Epithelial cell of esophagus (primary cell): ENCODE measurements around the gene PDLIM4.

Source experiments
- DNase-seq: peaks from one replicate; pipeline ENCODE4 v3.0.0; 2010; ENCODE audit warnings: low read depth
- H3K4me3 ChIP-seq: 2 replicates; pipeline ENCODE4 v1.5.1; 2011; ENCODE audit warnings: mild to moderate bottlenecking, low read length, control low read depth
- CTCF ChIP-seq: IDR thresholded peaks from 2 replicates; pipeline ENCODE4 v1.5.1; 2011; ENCODE audit warnings: low read depth, mild to moderate bottlenecking, low read length, control low read depth, inconsistent platforms; ENCODE audit not compliant: insufficient read depth; ENCODE audit errors: missing control alignments

Gene PDLIM4

DNA sequence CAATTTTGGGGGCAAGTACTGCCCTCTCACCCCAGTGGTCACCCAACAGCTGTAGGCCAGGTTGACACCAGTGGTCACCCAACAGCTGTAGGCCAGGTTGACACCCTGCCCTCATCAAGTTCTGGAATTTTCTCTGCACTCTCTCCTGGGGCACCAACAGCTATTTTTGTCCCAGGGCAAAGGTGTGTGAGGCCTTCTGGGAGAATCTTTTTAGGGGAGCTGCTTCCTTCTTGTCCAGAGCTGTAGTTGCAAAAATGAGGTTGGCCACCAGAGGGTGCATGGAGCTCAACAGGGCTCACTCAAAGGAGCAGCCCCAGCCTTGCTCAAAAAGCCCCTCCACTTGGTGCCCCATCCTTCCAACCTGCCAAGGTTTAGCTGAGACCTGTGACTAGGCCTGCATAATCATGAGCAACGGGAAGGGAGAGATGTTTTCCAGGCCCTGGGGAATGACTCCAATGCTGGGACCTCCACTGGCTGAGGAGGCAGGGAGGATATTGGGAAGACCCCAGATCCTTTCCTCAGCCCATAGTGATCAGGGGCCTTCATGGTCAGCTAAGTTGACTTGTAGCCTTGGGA is 19.2 kb upstream of the PDLIM4 start:
- peak; percentile 87 for TF ChIP-seq CTCF
- peak; percentile 76 for DNase-seq
- no peak overlapping the region for H3K4me3 ChIP-seq

DNA sequence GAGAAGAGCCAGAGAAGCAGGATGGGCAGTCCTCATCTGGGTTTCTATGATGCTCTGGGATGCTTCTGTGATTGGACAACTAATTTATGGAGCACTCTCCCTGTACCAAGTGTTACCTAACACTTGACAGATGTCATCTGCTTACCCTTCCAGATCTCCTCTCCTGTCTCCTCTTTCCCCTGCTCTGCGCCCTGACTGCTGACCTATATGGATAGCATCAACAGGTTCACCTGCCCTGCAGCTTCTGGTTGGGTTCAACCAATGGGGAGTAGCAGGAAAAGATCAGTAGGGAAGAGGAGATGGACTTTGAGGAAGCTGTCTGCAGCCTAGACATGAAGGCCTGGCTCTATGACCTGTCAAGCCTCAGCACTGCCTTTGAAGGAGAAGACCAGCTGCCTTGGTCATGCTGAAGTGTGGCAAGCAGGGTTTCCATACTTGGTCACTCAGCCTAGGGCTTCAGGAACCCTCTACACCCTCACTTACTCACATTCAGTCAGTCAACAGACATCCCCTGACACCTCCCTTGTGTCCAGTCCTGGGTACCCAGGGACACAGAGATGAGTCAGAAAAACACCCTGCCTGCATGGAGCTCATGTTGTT is 18.5 kb upstream of the PDLIM4 start:
- H3K4me3 ChIP-seq: no peak overlapping the region
- no peak for DNase-seq
- no peak for TF ChIP-seq CTCF

GRCh38 chr5:132239776-132240175 is 17.7 kb upstream of the PDLIM4 start:
- DNase-seq: no peak
- TF ChIP-seq CTCF: no peak
- H3K4me3 ChIP-seq: no peak overlapping the region

DNA sequence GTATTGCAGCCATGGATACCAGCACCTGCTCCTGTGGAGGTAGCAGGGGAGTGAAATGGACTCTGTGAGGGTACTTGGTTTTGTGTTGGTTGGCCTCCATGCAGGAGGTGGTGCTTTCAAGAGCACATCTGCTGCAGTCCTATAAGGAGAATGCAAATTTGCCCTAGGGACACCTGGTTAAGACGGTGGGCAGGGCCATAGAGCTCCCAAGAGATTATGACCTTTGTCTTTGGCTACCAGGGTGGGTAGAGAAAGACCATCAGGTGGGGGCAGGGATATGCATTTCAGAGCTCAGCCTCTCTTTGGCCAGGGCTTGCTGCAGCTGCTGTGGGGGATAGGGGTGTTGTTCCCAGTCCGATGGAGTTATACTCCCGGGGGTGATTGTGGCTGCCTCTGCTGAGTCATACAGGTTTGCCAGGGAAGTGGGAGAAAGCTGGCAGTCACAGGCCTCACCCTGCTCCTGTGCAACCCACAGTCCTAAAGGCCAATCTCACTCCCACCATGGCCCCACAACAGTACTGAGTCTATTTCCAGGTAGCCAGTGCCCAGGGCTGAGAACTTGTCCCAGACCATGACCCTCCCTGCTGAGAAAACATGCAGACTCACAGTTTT is 14.0 kb upstream of the PDLIM4 start:
- no peak overlapping the region for H3K4me3 ChIP-seq
- DNase-seq: peak; percentile 42
- no peak for TF ChIP-seq CTCF

DNA sequence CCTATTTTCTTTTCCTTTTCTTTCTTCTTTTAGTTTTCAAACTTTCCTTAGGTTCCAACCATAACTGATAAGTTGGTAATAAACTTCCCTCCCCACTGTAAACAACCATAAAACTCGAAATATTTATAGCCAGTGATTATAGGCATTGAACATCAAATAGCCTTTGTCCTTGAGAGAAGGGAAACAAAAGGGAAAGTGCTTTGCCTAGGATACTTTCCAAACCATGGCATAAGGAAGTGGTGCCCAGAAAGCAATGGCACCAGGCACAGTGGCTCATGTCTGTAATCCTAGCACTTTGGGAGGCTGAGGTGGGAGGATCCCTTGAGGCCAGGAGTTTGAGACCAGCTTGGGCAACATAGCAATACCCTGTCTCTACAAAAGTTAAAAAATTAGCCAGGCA is 11.9 kb upstream of the PDLIM4 start:
- no peak for DNase-seq
- no peak for TF ChIP-seq CTCF
- no peak overlapping the region for H3K4me3 ChIP-seq

- no peak for TF ChIP-seq CTCF
- H3K4me3 ChIP-seq: no peak overlapping the region
- DNase-seq: no peak
Measured at GRCh38 chr5:132246806-132247205, 10.7 kb upstream of the PDLIM4 start.

- no peak overlapping the region for H3K4me3 ChIP-seq
Measured at GRCh38 chr5:132250547-132250946, 6.9 kb upstream of the PDLIM4 start.

More at GRCh38 chr5:132250547-132250946, 6.9 kb upstream of the PDLIM4 start:
- DNase-seq: no peak
- no peak for TF ChIP-seq CTCF
